ENCODE measurements around the gene MDH1B. TPM values are rescaled to one million over a fixed set of nuclear protein-coding genes. Genes with fewer than 3 reads are reported as not detected.

Gene MDH1B
- total RNA-seq, 1 experiment from 2014 or later: 1.9 TPM

DNA sequence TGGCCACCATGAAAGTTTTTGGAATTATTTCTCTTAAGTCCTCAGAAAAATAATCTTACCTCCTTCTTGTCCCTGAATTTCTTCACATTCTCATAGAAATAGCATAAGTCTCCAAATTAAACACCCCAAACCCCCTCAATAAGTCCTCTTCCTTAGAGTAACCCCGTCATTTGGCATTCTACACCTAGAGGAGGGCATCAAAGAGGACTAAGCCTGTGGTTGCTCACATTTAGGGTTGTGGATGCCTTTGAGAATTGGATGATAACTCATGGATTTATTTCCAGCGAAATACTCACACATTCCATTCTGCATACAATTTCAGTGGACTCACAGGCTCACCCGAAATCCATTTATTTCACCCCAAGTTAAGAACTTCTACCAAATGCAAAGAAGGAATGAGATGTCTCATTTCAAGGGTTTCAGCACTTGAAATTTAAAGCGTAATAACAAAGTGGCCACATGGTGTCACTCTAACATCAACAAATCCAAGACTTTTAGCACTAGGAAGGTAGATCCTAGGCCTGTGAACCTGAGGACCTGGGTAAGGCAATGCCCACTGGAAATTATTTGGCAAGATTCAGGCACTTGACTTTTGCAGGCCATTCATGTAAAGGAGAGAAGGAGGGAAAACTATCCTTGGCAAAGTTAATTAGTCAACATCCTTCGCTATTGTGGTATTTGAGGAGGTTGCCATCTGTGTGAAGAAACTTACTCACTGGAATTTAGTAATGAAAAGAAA, 71.6 kb downstream of the MDH1B start:
- POLR2A ChIA-PET: no interaction called here
- ATAC-seq (peak; percentile 86), DNase-seq (ENCODE audit: low spot score) (no peak)
- TF ChIP-seq, protein P1, sequence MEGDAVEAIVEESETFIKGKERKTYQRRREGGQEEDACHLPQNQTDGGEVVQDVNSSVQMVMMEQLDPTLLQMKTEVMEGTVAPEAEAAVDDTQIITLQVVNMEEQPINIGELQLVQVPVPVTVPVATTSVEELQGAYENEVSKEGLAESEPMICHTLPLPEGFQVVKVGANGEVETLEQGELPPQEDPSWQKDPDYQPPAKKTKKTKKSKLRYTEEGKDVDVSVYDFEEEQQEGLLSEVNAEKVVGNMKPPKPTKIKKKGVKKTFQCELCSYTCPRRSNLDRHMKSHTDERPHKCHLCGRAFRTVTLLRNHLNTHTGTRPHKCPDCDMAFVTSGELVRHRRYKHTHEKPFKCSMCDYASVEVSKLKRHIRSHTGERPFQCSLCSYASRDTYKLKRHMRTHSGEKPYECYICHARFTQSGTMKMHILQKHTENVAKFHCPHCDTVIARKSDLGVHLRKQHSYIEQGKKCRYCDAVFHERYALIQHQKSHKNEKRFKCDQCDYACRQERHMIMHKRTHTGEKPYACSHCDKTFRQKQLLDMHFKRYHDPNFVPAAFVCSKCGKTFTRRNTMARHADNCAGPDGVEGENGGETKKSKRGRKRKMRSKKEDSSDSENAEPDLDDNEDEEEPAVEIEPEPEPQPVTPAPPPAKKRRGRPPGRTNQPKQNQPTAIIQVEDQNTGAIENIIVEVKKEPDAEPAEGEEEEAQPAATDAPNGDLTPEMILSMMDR (IDR thresholded peaks at IDR 0.05): peak; percentile 55
- TF ChIP-seq SOX15 (CRISPR knock-in tag; IDR thresholded peaks at IDR 0.05) (no peak), CREM (CRISPR knock-in tag; IDR thresholded peaks at IDR 0.05) (no peak), ZNF138 (CRISPR knock-in tag; conservative IDR thresholded peaks at IDR 0.05) (no peak), ZNF396 (CRISPR knock-in tag; IDR thresholded peaks at IDR 0.05; ENCODE audit: borderline replicate concordance) (no peak)
- TF ChIP-seq, protein P2, sequence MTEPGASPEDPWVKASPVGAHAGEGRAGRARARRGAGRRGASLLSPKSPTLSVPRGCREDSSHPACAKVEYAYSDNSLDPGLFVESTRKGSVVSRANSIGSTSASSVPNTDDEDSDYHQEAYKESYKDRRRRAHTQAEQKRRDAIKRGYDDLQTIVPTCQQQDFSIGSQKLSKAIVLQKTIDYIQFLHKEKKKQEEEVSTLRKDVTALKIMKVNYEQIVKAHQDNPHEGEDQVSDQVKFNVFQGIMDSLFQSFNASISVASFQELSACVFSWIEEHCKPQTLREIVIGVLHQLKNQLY (CRISPR knock-in tag; IDR thresholded peaks at IDR 0.05): no peak
- Mint-ChIP-seq H3K27me3 (ENCODE audit: low read depth) (no peaks in the 10 kb centered on the region), H3K4me3 (no peak overlapping the region), H3K27ac (no peak overlapping the region), H3K9me3 (no peaks in the 10 kb centered on the region), H3K36me3 (no peaks in the 10 kb centered on the region), H3K4me1 (no peaks in the 10 kb centered on the region)
- CTCF ChIA-PET: no interaction called here

DNA sequence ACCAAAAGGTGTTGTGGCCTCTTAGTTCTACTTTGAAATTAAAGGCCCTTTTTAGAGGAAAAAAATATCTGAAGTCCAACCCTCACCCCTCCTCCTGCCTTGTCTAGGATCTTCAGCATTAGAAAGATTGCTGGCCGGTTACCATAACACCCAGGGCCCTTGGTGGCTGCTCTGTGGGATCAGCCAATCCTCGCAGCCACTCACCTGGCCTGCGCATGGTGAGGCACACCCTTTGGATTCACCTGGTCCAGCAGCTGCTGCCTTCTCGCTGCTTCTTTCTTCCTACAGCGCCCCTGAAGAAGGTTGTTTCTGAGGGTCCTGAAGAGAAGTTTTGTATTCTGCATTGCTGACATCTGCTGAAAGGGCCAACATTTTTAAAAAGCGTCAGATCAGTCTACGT, 72.2 kb downstream of the MDH1B start:
- ATAC-seq (peak; percentile 77), DNase-seq (ENCODE audit: low spot score) (no peak)
- H3K9me3 Mint-ChIP-seq: no peaks in the 10 kb centered on the region
- no peaks in the 10 kb centered on the region for H3K4me1 Mint-ChIP-seq
- ChIA-PET POLR2A (no interaction called here), CTCF (no interaction called here)
- TF ChIP-seq CREM (CRISPR knock-in tag; IDR thresholded peaks at IDR 0.05) (no peak), TEAD1 (CRISPR knock-in tag; IDR thresholded peaks at IDR 0.05) (no peak), ZNF317 (CRISPR knock-in tag; IDR thresholded peaks at IDR 0.05; ENCODE audit: borderline replicate concordance, low read depth) (no peak), IRF2 (CRISPR knock-in tag; IDR thresholded peaks at IDR 0.05; ENCODE audit: borderline replicate concordance, low read depth) (no peak), ESRRA (CRISPR knock-in tag; IDR thresholded peaks at IDR 0.05; ENCODE audit: borderline replicate concordance) (no peak), ZNF671 (CRISPR knock-in tag; IDR thresholded peaks at IDR 0.05) (no peak), JAZF1 (CRISPR knock-in tag; IDR thresholded peaks at IDR 0.05) (no peak), SOX15 (CRISPR knock-in tag; IDR thresholded peaks at IDR 0.05) (no peak), NR1H2 (CRISPR knock-in tag; IDR thresholded peaks at IDR 0.05) (no peak), GTF2I (CRISPR knock-in tag; conservative IDR thresholded peaks at IDR 0.05) (no peak), ZNF423 (CRISPR knock-in tag; IDR thresholded peaks at IDR 0.05) (no peak)
- TF ChIP-seq, protein P3, sequence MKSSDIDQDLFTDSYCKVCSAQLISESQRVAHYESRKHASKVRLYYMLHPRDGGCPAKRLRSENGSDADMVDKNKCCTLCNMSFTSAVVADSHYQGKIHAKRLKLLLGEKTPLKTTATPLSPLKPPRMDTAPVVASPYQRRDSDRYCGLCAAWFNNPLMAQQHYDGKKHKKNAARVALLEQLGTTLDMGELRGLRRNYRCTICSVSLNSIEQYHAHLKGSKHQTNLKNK (CRISPR knock-in tag; IDR thresholded peaks at IDR 0.05): no peak
- TF ChIP-seq, protein P4, sequence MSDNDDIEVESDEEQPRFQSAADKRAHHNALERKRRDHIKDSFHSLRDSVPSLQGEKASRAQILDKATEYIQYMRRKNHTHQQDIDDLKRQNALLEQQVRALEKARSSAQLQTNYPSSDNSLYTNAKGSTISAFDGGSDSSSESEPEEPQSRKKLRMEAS (CRISPR knock-in tag; IDR thresholded peaks at IDR 0.05): no peak
- TF ChIP-seq, protein P5, sequence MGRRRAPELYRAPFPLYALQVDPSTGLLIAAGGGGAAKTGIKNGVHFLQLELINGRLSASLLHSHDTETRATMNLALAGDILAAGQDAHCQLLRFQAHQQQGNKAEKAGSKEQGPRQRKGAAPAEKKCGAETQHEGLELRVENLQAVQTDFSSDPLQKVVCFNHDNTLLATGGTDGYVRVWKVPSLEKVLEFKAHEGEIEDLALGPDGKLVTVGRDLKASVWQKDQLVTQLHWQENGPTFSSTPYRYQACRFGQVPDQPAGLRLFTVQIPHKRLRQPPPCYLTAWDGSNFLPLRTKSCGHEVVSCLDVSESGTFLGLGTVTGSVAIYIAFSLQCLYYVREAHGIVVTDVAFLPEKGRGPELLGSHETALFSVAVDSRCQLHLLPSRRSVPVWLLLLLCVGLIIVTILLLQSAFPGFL (CRISPR knock-in tag; IDR thresholded peaks at IDR 0.05; ENCODE audit: borderline replicate concordance): no peak
- TF ChIP-seq, protein P6, sequence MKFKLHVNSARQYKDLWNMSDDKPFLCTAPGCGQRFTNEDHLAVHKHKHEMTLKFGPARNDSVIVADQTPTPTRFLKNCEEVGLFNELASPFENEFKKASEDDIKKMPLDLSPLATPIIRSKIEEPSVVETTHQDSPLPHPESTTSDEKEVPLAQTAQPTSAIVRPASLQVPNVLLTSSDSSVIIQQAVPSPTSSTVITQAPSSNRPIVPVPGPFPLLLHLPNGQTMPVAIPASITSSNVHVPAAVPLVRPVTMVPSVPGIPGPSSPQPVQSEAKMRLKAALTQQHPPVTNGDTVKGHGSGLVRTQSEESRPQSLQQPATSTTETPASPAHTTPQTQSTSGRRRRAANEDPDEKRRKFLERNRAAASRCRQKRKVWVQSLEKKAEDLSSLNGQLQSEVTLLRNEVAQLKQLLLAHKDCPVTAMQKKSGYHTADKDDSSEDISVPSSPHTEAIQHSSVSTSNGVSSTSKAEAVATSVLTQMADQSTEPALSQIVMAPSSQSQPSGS (CRISPR knock-in tag; IDR thresholded peaks at IDR 0.05; ENCODE audit: borderline replicate concordance, low read depth): no peak
- H3K27ac Mint-ChIP-seq: no peak overlapping the region
- H3K4me3 Mint-ChIP-seq: no peak overlapping the region
- H3K36me3 Mint-ChIP-seq: no peaks in the 10 kb centered on the region
- H3K27me3 Mint-ChIP-seq (ENCODE audit: low read depth): no peaks in the 10 kb centered on the region
